CD4-positive, alpha-beta T cell treated with Interleukin-12 subunit alpha and Interleukin-12 subunit beta, for 1 hour (primary cell): Measurements from ENCODE around the gene CELSR2.

Experiments
- DNase-seq: peaks from one replicate; pipeline ENCODE4 v3.0.0-alpha.2; 2020

Gene CELSR2

GRCh38 chr1:109307274-109308021, 58.1 kb downstream of the CELSR2 start:
- DNase-seq, result no peak

GRCh38 chr1:109309347-109309746, 60.0 kb downstream of the CELSR2 start:
- DNase-seq, result no peak

GRCh38 chr1:109312246-109312645, 62.9 kb downstream of the CELSR2 start:
- no peak for DNase-seq

GRCh38 chr1:109312978-109313775, 63.8 kb downstream of the CELSR2 start:
- DNase-seq, result no peak

- no peak for DNase-seq
Measured at GRCh38 chr1:109314795-109315194, 65.5 kb downstream of the CELSR2 start.

GRCh38 chr1:109315288-109315687, 65.9 kb downstream of the CELSR2 start:
- no peak for DNase-seq

GRCh38 chr1:109316506-109316905, 67.2 kb downstream of the CELSR2 start:
- DNase-seq, result no peak

- no peak for DNase-seq
Measured at GRCh38 chr1:109319114-109319513, 69.8 kb downstream of the CELSR2 start.

- no peak for DNase-seq
Measured at GRCh38 chr1:109322974-109323373, 73.6 kb downstream of the CELSR2 start.
